PC-9 (cell line): ENCODE data around the gene GALNT10. TPM values are rescaled to one million over a fixed set of nuclear protein-coding genes. Genes with fewer than 3 reads are reported as not detected.

Experiments used
- BruUV-seq: library from RNA; stranded (reverse); fragments of 400-500 nt; replicated peaks from 2 replicates; lab custom pipeline; 2021; lab: Mats Ljungman, UMichigan
- CTCF ChIA-PET: fragments of 300-600 bp; sonication (Branson Sonifier 250); formaldehyde crosslinking; loops from one replicate; lab custom pipeline; 2022; ENCODE audit warnings: antibody characterized with exemption; lab: Charles Lee
- POLR2A ChIA-PET: fragments of 300-600 bp; sonication (Branson Sonifier 250); formaldehyde crosslinking; loops from one replicate; lab custom pipeline; 2022; ENCODE audit warnings: antibody characterized with exemption; ENCODE audit not compliant: unreplicated experiment; lab: Charles Lee
- DNase-seq, 2 experiments: peaks; one replicate each; pipeline versions ENCODE4 v3.0.0 to v3.0.0-alpha.2; 2015 to 2022; ENCODE audit warnings: mixed read lengths in 1 of 2
- H2AFZ ChIP-seq: fragments of 200-600 bp; sonication (generic); 2 replicates; pipeline ENCODE4 v1.8.1; 2017; ENCODE audit warnings: antibody characterized with exemption
- H3F3A ChIP-seq: fragments of 200-600 bp; sonication (generic); 2 replicates; pipeline ENCODE4 v1.8.1; 2017; ENCODE audit warnings: antibody characterized with exemption, mild to moderate bottlenecking, low read depth; ENCODE audit not compliant: insufficient read depth
- H3K27ac ChIP-seq: fragments of 200-600 bp; sonication (generic); 2 replicates; pipeline ENCODE4 v1.6.1; 2016; ENCODE audit warnings: mixed run types
- H3K27me3 ChIP-seq: fragments of 200-600 bp; sonication (generic); 2 replicates; pipeline ENCODE4 v1.6.1; 2016; ENCODE audit warnings: low read depth, mixed run types; ENCODE audit not compliant: insufficient read depth
- H3K36me3 ChIP-seq: fragments of 200-600 bp; sonication (generic); 2 replicates; pipeline ENCODE4 v1.6.1; 2016; ENCODE audit warnings: low read depth, mixed run types
- H3K4me1 ChIP-seq: fragments of 200-600 bp; sonication (generic); replicated peaks from 2 replicates; pipeline ENCODE4 v1.6.1; 2016; ENCODE audit warnings: mixed run types; ENCODE audit not compliant: insufficient read depth
- H3K4me2 ChIP-seq: fragments of 200-600 bp; sonication (generic); 2 replicates; pipeline ENCODE4 v1.6.1; 2017; ENCODE audit warnings: mixed run types
- H3K4me3 ChIP-seq: fragments of 200-600 bp; sonication (generic); 2 replicates; pipeline ENCODE4 v1.6.1; 2016; ENCODE audit warnings: mixed run types
- H3K79me2 ChIP-seq: fragments of 200-600 bp; sonication (generic); 2 replicates; pipeline ENCODE4 v1.6.1; 2017; ENCODE audit warnings: low read depth, mixed run types
- H3K9me2 ChIP-seq: fragments of 200-600 bp; sonication (generic); 2 replicates; pipeline ENCODE4 v1.8.1; 2017; ENCODE audit warnings: mild to moderate bottlenecking; ENCODE audit not compliant: insufficient read depth
- H3K9me3 ChIP-seq: fragments of 200-600 bp; sonication (generic); 2 replicates; pipeline ENCODE4 v1.8.1; 2016; ENCODE audit warnings: low read depth; ENCODE audit not compliant: insufficient read depth
- H4K20me1 ChIP-seq: fragments of 200-600 bp; sonication (generic); 2 replicates; pipeline ENCODE4 v1.8.1; 2017; ENCODE audit not compliant: insufficient read depth
- EZH2 ChIP-seq: fragments of 200-600 bp; sonication (generic); IDR thresholded peaks from 2 replicates; pipeline ENCODE4 v1.8.0; 2017; ENCODE audit warnings: antibody characterized with exemption, low read depth
- intact Hi-C: fragments of 100-400 bp; cut with micrococcal nuclease; formaldehyde crosslinking; loops from one replicate; pipeline ENCODE4 v1.10.0; 2022; ENCODE audit not compliant: unreplicated experiment
- total RNA-seq: library from RNA; stranded (reverse); gene quantifications from 2 replicates; pipeline ENCODE4 v1.2.3, GENCODE V29; 2021
- TF ChIP-seq, protein P1 (sequence below): fragments of 200-600 bp; sonication (generic); conservative IDR thresholded peaks from 2 replicates; pipeline ENCODE4 v1.6.1; 2017; ENCODE audit warnings: mixed run types, antibody characterized with exemption, mild to moderate bottlenecking, moderate library complexity

Gene GALNT10
- total RNA-seq, 1 experiment from 2014 or later = 101 TPM

DNA sequence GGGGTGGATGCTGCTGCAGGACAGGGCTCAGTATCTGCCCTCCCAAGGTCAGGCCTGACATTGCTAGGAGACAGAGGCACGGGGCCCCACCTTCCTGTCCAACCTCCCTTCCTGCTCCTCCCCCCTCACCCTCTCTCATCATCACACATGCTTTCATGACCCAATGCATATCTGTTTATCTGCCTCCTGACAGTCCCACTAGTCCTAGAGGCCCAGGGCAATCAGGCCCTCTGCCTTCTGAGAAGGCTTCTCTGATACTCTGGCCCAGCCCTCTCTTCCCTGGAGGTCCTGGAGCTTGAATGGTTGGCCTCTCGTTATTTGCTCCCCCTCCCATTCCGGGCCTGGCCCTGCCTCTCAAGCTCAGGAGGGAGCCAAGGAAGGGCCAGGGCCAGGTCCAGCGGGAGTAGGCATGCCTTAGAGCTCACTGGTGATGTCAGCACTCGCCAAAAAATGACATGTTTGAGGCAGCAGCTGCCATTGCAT is 164.6 kb downstream of the GALNT10 start:
- Histone ChIP-seq H3K4me2 (peak overlapping the region; percentile 66; the same call in 1 of the 2 replicates), H3K27ac (no peak overlapping the region), H3K9me2 (no peaks in the 10 kb centered on the region), H2AFZ (no peak overlapping the region), H3K4me1 (peaks cover 46% of the 10 kb centered on the region), H3F3A (peaks cover 26% of the 10 kb centered on the region; the same call in 1 of the 2 replicates), H3K36me3 (no peaks in the 10 kb centered on the region), H3K79me2 (peaks cover 12% of the 10 kb centered on the region; the same call in 1 of the 2 replicates), H3K4me3 (no peak overlapping the region), H4K20me1 (no peaks in the 10 kb centered on the region), H3K27me3 (no peaks in the 10 kb centered on the region), H3K9me3 (peaks cover 5% of the 10 kb centered on the region; the same call in 1 of the 2 replicates)
- DNase-seq = no peak
- BruUV-seq = no TSS peak
- ChIA-PET CTCF (no interaction called here), POLR2A (interaction anchor here (0.7 kb wide), 1 partner anchor 1762 kb away, joined by 6 read pairs; no protein-coding TSS in a partner anchor)
- TF ChIP-seq, protein P1, sequence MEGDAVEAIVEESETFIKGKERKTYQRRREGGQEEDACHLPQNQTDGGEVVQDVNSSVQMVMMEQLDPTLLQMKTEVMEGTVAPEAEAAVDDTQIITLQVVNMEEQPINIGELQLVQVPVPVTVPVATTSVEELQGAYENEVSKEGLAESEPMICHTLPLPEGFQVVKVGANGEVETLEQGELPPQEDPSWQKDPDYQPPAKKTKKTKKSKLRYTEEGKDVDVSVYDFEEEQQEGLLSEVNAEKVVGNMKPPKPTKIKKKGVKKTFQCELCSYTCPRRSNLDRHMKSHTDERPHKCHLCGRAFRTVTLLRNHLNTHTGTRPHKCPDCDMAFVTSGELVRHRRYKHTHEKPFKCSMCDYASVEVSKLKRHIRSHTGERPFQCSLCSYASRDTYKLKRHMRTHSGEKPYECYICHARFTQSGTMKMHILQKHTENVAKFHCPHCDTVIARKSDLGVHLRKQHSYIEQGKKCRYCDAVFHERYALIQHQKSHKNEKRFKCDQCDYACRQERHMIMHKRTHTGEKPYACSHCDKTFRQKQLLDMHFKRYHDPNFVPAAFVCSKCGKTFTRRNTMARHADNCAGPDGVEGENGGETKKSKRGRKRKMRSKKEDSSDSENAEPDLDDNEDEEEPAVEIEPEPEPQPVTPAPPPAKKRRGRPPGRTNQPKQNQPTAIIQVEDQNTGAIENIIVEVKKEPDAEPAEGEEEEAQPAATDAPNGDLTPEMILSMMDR = no peak
- no peak for TF ChIP-seq EZH2
- intact Hi-C loops = no loop called here

DNA sequence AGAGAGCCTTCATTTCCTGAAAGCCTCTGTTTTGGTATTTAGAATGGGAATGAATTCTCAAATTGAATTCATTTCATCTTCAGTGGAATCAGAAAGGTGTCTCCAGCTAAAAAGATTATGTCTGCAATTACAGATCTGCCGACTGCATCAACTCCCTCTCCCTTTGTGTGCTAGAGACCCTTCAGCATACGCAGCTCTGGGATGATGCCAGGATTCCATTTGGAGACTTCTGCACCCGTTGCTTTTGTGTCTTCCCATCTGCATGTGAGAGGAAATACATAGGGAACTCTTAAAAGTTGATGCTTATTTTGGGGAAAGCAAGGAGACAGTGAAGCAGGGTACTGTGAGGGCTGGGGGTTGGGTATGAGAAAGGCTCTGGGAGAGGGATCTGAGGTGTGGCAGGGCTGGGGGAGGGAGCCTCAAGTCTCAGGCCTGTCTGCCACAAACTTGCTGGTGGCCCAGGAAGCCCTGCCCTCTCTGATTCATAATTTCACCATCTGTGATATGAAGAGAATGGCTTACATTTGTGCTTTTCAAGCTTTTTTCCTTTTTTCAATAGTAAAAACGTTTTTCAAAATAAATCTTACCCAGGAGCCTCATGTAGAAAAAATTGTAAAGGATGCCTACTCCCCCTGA is 165.6 kb downstream of the GALNT10 start:
- H4K20me1 ChIP-seq = no peaks in the 10 kb centered on the region
- ChIA-PET POLR2A (no interaction called here), CTCF (no interaction called here)
- no peaks in the 10 kb centered on the region for H3K27me3 ChIP-seq
- H3K27ac ChIP-seq = peak overlapping the region; percentile 65
- no peaks in the 10 kb centered on the region for H3K9me2 ChIP-seq
- no peak overlapping the region for H2AFZ ChIP-seq
- no peak overlapping the region for H3K4me3 ChIP-seq
- BruUV-seq = no TSS peak
- H3K9me3 ChIP-seq = peaks cover 5% of the 10 kb centered on the region; the same call in 1 of the 2 replicates
- peak; percentile 15 to 44 for DNase-seq
- peaks cover 18% of the 10 kb centered on the region; the same call in 1 of the 2 replicates for H3F3A ChIP-seq
- no peak for TF ChIP-seq EZH2
- TF ChIP-seq, protein P1 = no peak
- peaks cover 15% of the 10 kb centered on the region; the same call in 1 of the 2 replicates for H3K79me2 ChIP-seq
- no peaks in the 10 kb centered on the region for H3K36me3 ChIP-seq
- H3K4me2 ChIP-seq = peak overlapping the region; percentile 66
- intact Hi-C loops = no loop called here
- H3K4me1 ChIP-seq = peaks cover 54% of the 10 kb centered on the region

DNA sequence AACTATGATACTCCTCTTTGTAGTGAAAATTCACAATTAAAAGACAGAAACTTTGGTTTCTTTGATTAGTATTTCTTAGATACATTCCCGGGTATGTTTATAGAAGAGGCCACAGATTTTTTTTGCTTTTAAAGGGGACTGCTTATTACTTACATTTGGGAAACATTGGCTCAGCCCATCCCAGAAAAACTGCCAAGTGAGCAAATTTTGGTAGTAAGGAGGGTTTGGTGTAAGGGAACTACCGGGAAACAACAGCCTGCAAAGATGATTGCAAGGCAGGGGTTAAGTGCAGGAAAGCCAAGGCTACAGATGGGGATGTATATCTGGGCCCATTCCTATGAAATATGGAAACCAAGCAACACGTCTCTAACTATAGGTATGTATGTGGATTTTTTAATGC is 166.4 kb downstream of the GALNT10 start:
- no peaks in the 10 kb centered on the region for H3K36me3 ChIP-seq
- no peak overlapping the region for H3K4me3 ChIP-seq
- no peaks in the 10 kb centered on the region for H3K9me2 ChIP-seq
- no peaks in the 10 kb centered on the region for H3K27me3 ChIP-seq
- H2AFZ ChIP-seq = no peak overlapping the region
- peak overlapping the region; percentile 65 for H3K27ac ChIP-seq
- no peak for DNase-seq
- peaks cover 47% of the 10 kb centered on the region for H3K4me1 ChIP-seq
- ChIA-PET POLR2A (interaction anchor here (0.6 kb wide), 1 partner anchor 7 kb away, joined by 3 read pairs; no protein-coding TSS in a partner anchor), CTCF (no interaction called here)
- H3K79me2 ChIP-seq = peaks cover 23% of the 10 kb centered on the region; the same call in 1 of the 2 replicates
- BruUV-seq = no TSS peak
- H3F3A ChIP-seq = peaks cover 17% of the 10 kb centered on the region; the same call in 1 of the 2 replicates
- intact Hi-C loops = no loop called here
- peak overlapping the region; percentile 66 for H3K4me2 ChIP-seq
- H3K9me3 ChIP-seq = peaks cover 5% of the 10 kb centered on the region; the same call in 1 of the 2 replicates
- no peak for TF ChIP-seq EZH2
- TF ChIP-seq, protein P1 = no peak
- no peaks in the 10 kb centered on the region for H4K20me1 ChIP-seq
